Muscle of arm (tissue), 12 donors: ENCODE measurements around the gene OTOR. TPM values are rescaled to one million over a fixed set of nuclear protein-coding genes. Genes with fewer than 3 reads are reported as not detected.

Experiments used
- DNase-seq: peaks from one replicate; pipeline ENCODE4 v3.0.0-alpha.2; 2013
- polyA plus RNA-seq, 12 donors: library from polyadenylated mRNA; unstranded; fragments of 120-200 nt; gene quantifications; one replicate each; pipeline ENCODE4 v1.2.1, GENCODE V29; 2013; ENCODE audit not compliant: insufficient read length in 12 of 12

Gene OTOR
- polyA plus RNA-seq, 12 donors = 0.12 to 0.28 (median 0.19) TPM; not detected in 6

- DNase-seq = no peak
These were observed 807 bp upstream of the OTOR start for GRCh38 chr20:16747291-16747811.

GRCh38 chr20:16749573-16749972 lies 1.4 kb downstream of the OTOR start:
- no peak for DNase-seq

DNA sequence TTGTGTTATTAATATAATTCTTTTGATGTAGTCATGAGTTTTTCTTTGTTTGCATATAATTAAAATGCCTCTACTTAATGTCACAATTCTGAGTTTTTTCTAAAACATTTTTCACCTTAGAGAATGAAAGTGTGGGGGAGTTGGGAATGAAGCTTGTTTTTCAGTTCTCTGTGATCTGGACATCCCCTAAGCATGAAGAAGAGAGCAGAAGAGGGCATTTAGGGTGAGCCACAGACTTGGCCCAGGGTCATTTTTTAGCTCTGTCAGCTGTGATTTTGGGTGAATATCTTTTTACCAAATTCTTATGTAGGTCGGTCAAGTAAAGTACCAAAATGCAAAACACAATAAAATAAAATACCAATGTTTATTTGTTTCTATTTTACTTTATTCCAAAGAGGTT lies 3.9 kb downstream of the OTOR start:
- DNase-seq = no peak

DNA sequence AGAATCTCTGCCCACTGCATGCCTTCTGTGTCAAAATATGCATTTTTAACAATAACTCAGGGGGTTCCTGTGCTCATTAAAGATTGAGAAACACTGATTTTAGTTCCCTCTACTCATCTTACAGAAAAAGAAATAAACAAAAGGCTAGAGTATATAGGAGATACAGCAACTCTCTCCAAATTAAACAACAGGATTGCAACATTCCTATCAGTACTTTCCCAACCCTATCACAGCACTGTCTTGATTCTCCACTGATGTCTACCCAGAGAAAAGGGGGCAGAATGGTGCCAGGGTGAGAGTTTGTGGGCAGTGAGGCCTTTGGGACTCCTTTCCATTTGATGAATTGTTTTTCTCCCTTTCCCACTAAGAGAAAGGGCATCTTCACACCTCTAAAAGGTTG lies 4.7 kb downstream of the OTOR start:
- no peak for DNase-seq

DNA sequence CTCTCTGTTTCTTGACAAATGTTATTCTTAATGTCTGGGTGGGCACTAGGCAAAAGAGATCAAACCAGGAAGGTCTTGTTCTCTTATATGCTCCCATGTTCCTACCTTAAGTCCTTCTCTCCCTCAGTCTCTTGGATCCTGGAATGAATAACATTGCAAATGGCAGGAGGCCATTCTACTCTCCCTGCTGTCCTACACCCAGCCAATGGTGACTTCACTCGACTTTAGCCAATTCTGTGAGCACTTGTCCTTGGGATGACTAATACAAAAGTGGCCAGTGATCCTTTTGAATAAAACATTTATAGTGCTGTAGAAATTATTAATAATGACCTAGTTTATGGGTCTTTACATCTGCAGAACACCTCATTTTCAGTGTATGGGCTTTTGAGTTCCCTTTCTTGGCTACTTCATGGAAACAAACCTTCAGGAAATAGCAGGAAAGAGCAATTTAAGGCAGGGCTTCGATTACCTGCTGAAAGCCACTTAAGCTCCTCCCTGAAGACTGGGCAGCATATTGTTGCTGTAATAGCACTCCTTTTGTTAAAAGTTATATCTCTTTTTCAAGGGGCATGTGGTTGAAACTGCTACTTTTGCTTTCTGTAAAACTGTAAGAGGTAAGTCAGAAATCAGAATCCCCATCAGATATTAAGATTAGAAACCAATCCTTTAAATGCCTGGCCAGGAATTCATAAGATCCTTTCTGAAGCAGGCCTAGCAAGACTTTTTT lies 10.5 kb downstream of the OTOR start:
- DNase-seq = peak; percentile 31

DNA sequence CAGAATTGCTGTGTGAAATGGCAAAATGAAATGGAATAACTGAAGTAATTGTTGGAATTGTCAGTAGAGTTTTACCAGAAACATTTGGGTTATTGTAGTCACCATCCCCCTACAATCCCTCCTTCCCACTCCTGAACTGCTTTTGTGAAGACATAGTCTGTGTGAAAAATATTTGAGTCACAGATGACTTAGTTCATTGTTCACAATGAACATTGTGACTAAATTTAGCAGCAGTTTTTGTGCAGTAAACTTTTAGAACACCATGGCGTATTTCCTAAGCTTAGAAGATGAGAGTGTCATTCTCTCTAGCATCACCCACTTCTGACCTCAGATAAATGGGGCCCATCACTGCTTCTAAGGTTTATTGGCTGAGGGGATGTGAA lies 11.0 kb downstream of the OTOR start:
- DNase-seq = no peak

DNA sequence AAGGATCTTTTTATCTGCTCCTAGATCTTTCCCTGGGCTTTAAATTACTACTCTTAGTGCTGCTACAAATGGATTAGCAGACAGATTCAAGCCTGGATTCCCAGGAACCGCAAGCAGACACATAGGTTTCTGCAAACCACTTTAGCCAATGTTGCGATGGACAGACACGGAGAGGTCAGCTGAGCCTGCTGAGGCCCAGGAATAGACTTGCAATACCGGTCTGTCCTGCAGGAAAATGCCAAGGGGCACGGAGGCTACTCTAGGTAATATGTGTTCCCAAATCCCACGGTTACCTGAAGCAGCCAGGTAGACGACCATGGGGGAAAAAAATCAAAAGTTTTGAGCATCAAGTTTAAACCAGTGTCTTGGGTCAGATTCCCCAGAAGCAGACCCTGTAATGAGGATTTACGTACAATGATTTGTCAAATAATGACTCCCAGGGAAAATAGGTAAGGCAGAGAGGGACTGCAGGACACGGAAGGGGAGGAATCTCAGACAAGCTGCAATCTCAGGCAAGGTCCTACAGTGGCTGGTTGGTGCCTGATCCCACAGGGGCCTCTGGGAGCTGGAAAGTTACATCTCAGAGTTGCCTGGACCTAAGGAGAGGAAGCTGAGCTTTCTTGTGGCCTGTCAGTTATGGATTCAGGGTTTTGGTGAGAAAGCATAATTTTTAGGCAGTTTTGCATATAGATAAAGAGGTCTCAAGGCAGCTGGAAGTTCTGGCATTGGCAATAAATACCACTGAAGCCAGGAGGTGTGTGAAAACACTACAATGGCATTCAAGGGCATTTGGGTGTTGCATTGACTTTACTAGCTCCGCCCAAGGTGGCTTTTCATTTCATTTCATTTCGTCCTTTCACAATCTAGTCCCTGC lies 12.5 kb downstream of the OTOR start:
- DNase-seq = no peak

- peak; percentile 82 for DNase-seq
These were observed 13.2 kb downstream of the OTOR start for GRCh38 chr20:16761305-16761829.

- no peak for DNase-seq
These were observed 16.4 kb downstream of the OTOR start for GRCh38 chr20:16764560-16764959.

- DNase-seq = no peak
These were observed 23.1 kb downstream of the OTOR start for GRCh38 chr20:16771213-16771612.

- DNase-seq = no peak
These were observed 27.8 kb downstream of the OTOR start for GRCh38 chr20:16775961-16776360.

DNA sequence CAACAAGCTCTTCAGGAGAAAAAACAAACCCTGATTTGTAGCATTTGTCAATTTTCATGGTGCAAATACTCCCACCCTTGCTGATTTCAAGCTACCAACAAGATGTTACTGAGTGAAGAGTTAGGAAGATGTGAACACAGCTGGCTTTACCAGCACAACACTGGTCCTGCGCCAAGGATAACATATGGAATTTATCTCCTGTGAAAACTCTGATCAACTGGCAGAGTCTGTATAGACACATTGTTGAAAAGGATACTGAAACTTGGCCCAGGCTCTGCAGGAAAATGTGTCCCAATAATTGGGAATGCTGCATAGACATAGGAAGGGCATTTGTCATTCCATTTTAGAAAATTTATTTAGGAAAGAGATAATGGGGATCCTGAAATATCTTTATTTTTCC lies 29.0 kb downstream of the OTOR start:
- peak; percentile 28 for DNase-seq

DNA sequence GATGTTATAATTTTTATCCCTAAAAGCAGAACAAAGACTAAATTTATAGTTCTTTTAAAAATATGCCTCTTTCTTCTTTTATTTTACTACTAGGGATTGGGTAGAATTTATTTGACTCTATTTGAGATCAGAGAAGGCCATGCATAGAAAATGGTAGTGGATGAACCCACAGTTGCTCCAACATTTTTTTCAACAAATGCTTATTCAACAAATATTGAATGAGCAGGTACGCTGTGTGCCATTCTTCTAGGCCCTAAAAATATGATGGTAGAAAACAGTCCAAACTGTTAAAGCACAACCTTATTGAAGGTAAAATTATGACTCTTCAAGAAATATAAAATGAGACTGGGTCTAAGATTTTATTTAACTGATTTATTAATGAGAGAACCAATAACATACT lies 30.0 kb downstream of the OTOR start:
- no peak for DNase-seq

- DNase-seq = no peak
These were observed 33.3 kb downstream of the OTOR start for GRCh38 chr20:16781496-16781895.

- no peak for DNase-seq
These were observed 37.1 kb downstream of the OTOR start for GRCh38 chr20:16785226-16785625.

Other genes starting within 250 kb of the OTOR start
- 10 to 100 TPM in 10 of 12 donors, 1 to 10 TPM in 1, not detected in 1; 7.9 to 33.0 (median 22.5) TPM for gene KIF16B, start 174.9 kb upstream of the OTOR start, polyA plus RNA-seq
- gene SNRPB2, start 18.3 kb upstream of the OTOR start, polyA plus RNA-seq = 100 to 1,000 TPM in 1 of 12 donors, 10 to 100 TPM in 10, not detected in 1; 63.3 to 123 (median 83.1) TPM